ENCODE results near the gene RASL10A.

RASL10A gene

GRCh38 chr22:29309332-29310064 is 6.0 kb downstream of the RASL10A start:
- in situ Hi-C loops (cut with HindIII; ENCODE audit: low pct_ligation_motif_present, low pct_unique_long_range_greater_than_20kb, low sequenced_read_pairs): no loop called here
- no peak for DNase-seq

GRCh38 chr22:29308791-29309262 is 6.7 kb downstream of the RASL10A start:
- in situ Hi-C loops (cut with HindIII; ENCODE audit: low pct_ligation_motif_present, low pct_unique_long_range_greater_than_20kb, low sequenced_read_pairs): no loop called here
- no peak for DNase-seq

- DNase-seq: no peak
- in situ Hi-C loops (cut with HindIII; ENCODE audit: low pct_ligation_motif_present, low pct_unique_long_range_greater_than_20kb, low sequenced_read_pairs): no loop called here
Measured at GRCh38 chr22:29308148-29308790, 7.2 kb downstream of the RASL10A start.

- DNase-seq: no peak
Measured at GRCh38 chr22:29307596-29308147, 7.8 kb downstream of the RASL10A start.

GRCh38 chr22:29306835-29307595 is 8.5 kb downstream of the RASL10A start:
- peak; percentile 75 for DNase-seq
- in situ Hi-C loops (cut with HindIII; ENCODE audit: low pct_ligation_motif_present, low pct_unique_long_range_greater_than_20kb, low sequenced_read_pairs): no loop called here

More at GRCh38 chr22:29307596-29308147, 7.8 kb downstream of the RASL10A start:
- in situ Hi-C loops (cut with HindIII; ENCODE audit: low pct_ligation_motif_present, low pct_unique_long_range_greater_than_20kb, low sequenced_read_pairs): no loop called here

- DNase-seq: peak; percentile 79
Measured at GRCh38 chr22:29306175-29306834, 9.2 kb downstream of the RASL10A start, which contains the start of gene GAS2L1. Gene GAS2L1, plus strand, starts transcription at chr22:29306650. Its CDS starts 1,456 bp downstream, at chr22:29308106.

GRCh38 chr22:29305836-29306174 is 9.7 kb downstream of the RASL10A start:
- DNase-seq: no peak
- in situ Hi-C loops (cut with HindIII; ENCODE audit: low pct_ligation_motif_present, low pct_unique_long_range_greater_than_20kb, low sequenced_read_pairs): no loop called here

More at GRCh38 chr22:29306175-29306834, 9.2 kb downstream of the RASL10A start, which contains the start of gene GAS2L1:
- in situ Hi-C loops (cut with HindIII; ENCODE audit: low pct_ligation_motif_present, low pct_unique_long_range_greater_than_20kb, low sequenced_read_pairs): no loop called here

- in situ Hi-C loops (cut with HindIII; ENCODE audit: low pct_ligation_motif_present, low pct_unique_long_range_greater_than_20kb, low sequenced_read_pairs): no loop called here
- DNase-seq: no peak
Measured at GRCh38 chr22:29302681-29303465, 12.6 kb downstream of the RASL10A start.

- in situ Hi-C loops (cut with HindIII; ENCODE audit: low pct_ligation_motif_present, low pct_unique_long_range_greater_than_20kb, low sequenced_read_pairs): no loop called here
Measured at GRCh38 chr22:29302402-29302680, 13.2 kb downstream of the RASL10A start.

GRCh38 chr22:29301716-29302401 is 13.6 kb downstream of the RASL10A start:
- in situ Hi-C loops (cut with HindIII; ENCODE audit: low pct_ligation_motif_present, low pct_unique_long_range_greater_than_20kb, low sequenced_read_pairs): no loop called here
- DNase-seq: no peak

More at GRCh38 chr22:29302402-29302680, 13.2 kb downstream of the RASL10A start:
- DNase-seq: no peak

- in situ Hi-C loops (cut with HindIII; ENCODE audit: low pct_ligation_motif_present, low pct_unique_long_range_greater_than_20kb, low sequenced_read_pairs): no loop called here
- no peak for DNase-seq
Measured at GRCh38 chr22:29300807-29301601, 14.5 kb downstream of the RASL10A start.

GRCh38 chr22:29300467-29300806 is 15.1 kb downstream of the RASL10A start:
- DNase-seq: no peak
- in situ Hi-C loops (cut with HindIII; ENCODE audit: low pct_ligation_motif_present, low pct_unique_long_range_greater_than_20kb, low sequenced_read_pairs): no loop called here

GRCh38 chr22:29299136-29299900 is 16.2 kb downstream of the RASL10A start:
- no peak for DNase-seq
- in situ Hi-C loops (cut with HindIII; ENCODE audit: low pct_ligation_motif_present, low pct_unique_long_range_greater_than_20kb, low sequenced_read_pairs): no loop called here

- DNase-seq: no peak
- in situ Hi-C loops (cut with HindIII; ENCODE audit: low pct_ligation_motif_present, low pct_unique_long_range_greater_than_20kb, low sequenced_read_pairs): no loop called here
Measured at GRCh38 chr22:29298641-29299040, 16.9 kb downstream of the RASL10A start.

- in situ Hi-C loops (cut with HindIII; ENCODE audit: low pct_ligation_motif_present, low pct_unique_long_range_greater_than_20kb, low sequenced_read_pairs): no loop called here
- DNase-seq: no peak
Measured at GRCh38 chr22:29292379-29292778, 23.1 kb downstream of the RASL10A start.

GRCh38 chr22:29291215-29291614 is 24.3 kb downstream of the RASL10A start:
- in situ Hi-C loops (cut with HindIII; ENCODE audit: low pct_ligation_motif_present, low pct_unique_long_range_greater_than_20kb, low sequenced_read_pairs): no loop called here
- no peak for DNase-seq

All from ACHN (cell line).